Activated T-cell treated with anti-CD3 and anti-CD28 coated beads, Interleukin-2, amount 50 U/mL, for 72 hours (primary cell): Measurements from ENCODE around the gene CBFA2T3. TPM values are rescaled to one million over a fixed set of nuclear protein-coding genes. Genes with fewer than 3 reads are reported as not detected.
A peak's percentile ranks its signal among the peaks of the same experiment; 100 is the strongest.

Source experiments
- ATAC-seq, 2 donors: fragments of 150-1000 bp; cut with Tn5 transposase; replicated peaks in 1 of 2; 2 replicates each; pipeline ENCODE4 v1.10.0; 2021; ENCODE audit warnings: moderate library complexity in 2 of 2, mild to moderate bottlenecking in 1 of 2
- DNase-seq, 2 donors: peaks; one replicate each; pipeline ENCODE4 v3.0.0; 2021 to 2022; ENCODE audit warnings: mixed read lengths in 1 of 2
- H3K27ac Mint-ChIP-seq: one replicate; pipeline ENCODE4 v1.8.0; 2022; ENCODE audit warnings: mild to moderate bottlenecking, moderate library complexity, mixed read lengths
- H3K27me3 Mint-ChIP-seq: one replicate; pipeline ENCODE4 v1.8.0; 2022; ENCODE audit warnings: low read depth, mixed read lengths
- H3K36me3 Mint-ChIP-seq, 2 donors: one replicate each; pipeline ENCODE4 v1.8.0; 2022; ENCODE audit warnings: mixed read lengths in 2 of 2, mild to moderate bottlenecking in 1 of 2; ENCODE audit not compliant: insufficient read depth in 2 of 2
- H3K4me1 Mint-ChIP-seq: one replicate; pipeline ENCODE4 v1.8.0; 2022; ENCODE audit warnings: low read depth, mixed read lengths
- H3K4me3 Mint-ChIP-seq, 2 donors: one replicate each; pipeline ENCODE4 v1.8.0; 2022; ENCODE audit warnings: mild to moderate bottlenecking in 2 of 2, mixed read lengths in 2 of 2, moderate library complexity in 2 of 2
- H3K9me3 Mint-ChIP-seq, 2 donors: one replicate each; pipeline ENCODE4 v1.8.0; 2022; ENCODE audit warnings: mixed read lengths in 2 of 2
- total RNA-seq, 2 donors: library from RNA; stranded (reverse); gene quantifications; one replicate each; pipeline ENCODE4 v1.2.3, GENCODE V29; 2022

The CBFA2T3 gene
- total RNA-seq, 2 donors from 2014 or later = 1.2 to 1.7 TPM

GRCh38 chr16:88965826-88966480, 11.1 kb downstream of the CBFA2T3 start:
- Mint-ChIP-seq H3K4me1 (peaks cover 5% of the 10 kb centered on the region), H3K4me3 (no peak overlapping the region), H3K27ac (no peak overlapping the region), H3K36me3 (no peaks in the 10 kb centered on the region), H3K27me3 (no peaks in the 10 kb centered on the region), H3K9me3 (no peaks in the 10 kb centered on the region)
- ATAC-seq (no peak), DNase-seq (no peak)

GRCh38 chr16:88965411-88965810, 11.6 kb downstream of the CBFA2T3 start:
- Mint-ChIP-seq H3K9me3 (no peaks in the 10 kb centered on the region), H3K27me3 (no peaks in the 10 kb centered on the region), H3K4me3 (no peak overlapping the region), H3K27ac (no peak overlapping the region), H3K4me1 (peaks cover 5% of the 10 kb centered on the region), H3K36me3 (no peaks in the 10 kb centered on the region)
- DNase-seq (no peak), ATAC-seq (no peak)

GRCh38 chr16:88964636-88965035, 12.4 kb downstream of the CBFA2T3 start:
- H3K27ac Mint-ChIP-seq = no peak overlapping the region

GRCh38 chr16:88963583-88963982, 13.4 kb downstream of the CBFA2T3 start:
- DNase-seq = no peak
- no peak overlapping the region for H3K27ac Mint-ChIP-seq
- H3K36me3 Mint-ChIP-seq = no peaks in the 10 kb centered on the region
- no peaks in the 10 kb centered on the region for H3K27me3 Mint-ChIP-seq
- H3K4me3 Mint-ChIP-seq = no peak overlapping the region
- ATAC-seq = no peak
- H3K4me1 Mint-ChIP-seq = peaks cover 5% of the 10 kb centered on the region
- H3K9me3 Mint-ChIP-seq = no peaks in the 10 kb centered on the region

More at GRCh38 chr16:88964636-88965035, 12.4 kb downstream of the CBFA2T3 start:
- ATAC-seq (no peak), DNase-seq (no peak)
- no peaks in the 10 kb centered on the region for H3K36me3 Mint-ChIP-seq
- no peaks in the 10 kb centered on the region for H3K9me3 Mint-ChIP-seq
- H3K4me3 Mint-ChIP-seq = no peak overlapping the region
- no peaks in the 10 kb centered on the region for H3K27me3 Mint-ChIP-seq
- peaks cover 5% of the 10 kb centered on the region for H3K4me1 Mint-ChIP-seq

GRCh38 chr16:88962478-88963152, 14.4 kb downstream of the CBFA2T3 start:
- Mint-ChIP-seq H3K9me3 (no peaks in the 10 kb centered on the region), H3K27ac (no peak overlapping the region)
- ATAC-seq = no peak

GRCh38 chr16:88961011-88961410, 16.0 kb downstream of the CBFA2T3 start:
- Mint-ChIP-seq H3K4me3 (no peak overlapping the region), H3K9me3 (no peaks in the 10 kb centered on the region), H3K4me1 (peaks cover 19% of the 10 kb centered on the region)

More at GRCh38 chr16:88962478-88963152, 14.4 kb downstream of the CBFA2T3 start:
- no peak for DNase-seq
- Mint-ChIP-seq H3K4me1 (peaks cover 10% of the 10 kb centered on the region), H3K27me3 (peaks cover 6% of the 10 kb centered on the region), H3K36me3 (no peaks in the 10 kb centered on the region), H3K4me3 (no peak overlapping the region)

GRCh38 chr16:88960516-88960915, 16.5 kb downstream of the CBFA2T3 start:
- H3K4me3 Mint-ChIP-seq = no peak overlapping the region
- H3K27ac Mint-ChIP-seq = no peak overlapping the region
- H3K4me1 Mint-ChIP-seq = peaks cover 19% of the 10 kb centered on the region
- H3K9me3 Mint-ChIP-seq = no peaks in the 10 kb centered on the region
- ATAC-seq (no peak), DNase-seq (no peak)
- peaks cover 15% of the 10 kb centered on the region for H3K27me3 Mint-ChIP-seq
- no peaks in the 10 kb centered on the region for H3K36me3 Mint-ChIP-seq

More at GRCh38 chr16:88961011-88961410, 16.0 kb downstream of the CBFA2T3 start:
- no peak for DNase-seq
- Mint-ChIP-seq H3K27me3 (peaks cover 15% of the 10 kb centered on the region), H3K36me3 (no peaks in the 10 kb centered on the region), H3K27ac (no peak overlapping the region)
- no peak for ATAC-seq

GRCh38 chr16:88959022-88959421, 18.0 kb downstream of the CBFA2T3 start:
- no peak overlapping the region for H3K27ac Mint-ChIP-seq
- no peaks in the 10 kb centered on the region for H3K9me3 Mint-ChIP-seq
- ATAC-seq (no peak), DNase-seq (no peak)
- peaks cover 15% of the 10 kb centered on the region for H3K27me3 Mint-ChIP-seq
- peaks cover 19% of the 10 kb centered on the region for H3K4me1 Mint-ChIP-seq
- no peak overlapping the region for H3K4me3 Mint-ChIP-seq
- H3K36me3 Mint-ChIP-seq = no peaks in the 10 kb centered on the region

- Mint-ChIP-seq H3K4me1 (peaks cover 19% of the 10 kb centered on the region), H3K27me3 (peaks cover 15% of the 10 kb centered on the region), H3K27ac (no peak overlapping the region), H3K36me3 (no peaks in the 10 kb centered on the region), H3K9me3 (no peaks in the 10 kb centered on the region), H3K4me3 (peak overlapping the region; percentile 29 to 76)
- ATAC-seq (peak; percentile 77 to 86), DNase-seq (peak; percentile 50 to 51)
Observed at GRCh38 chr16:88957887-88958577, 19.0 kb downstream of the CBFA2T3 start.

- peaks cover 19% of the 10 kb centered on the region for H3K4me1 Mint-ChIP-seq
- peaks cover 15% of the 10 kb centered on the region for H3K27me3 Mint-ChIP-seq
- no peak overlapping the region for H3K27ac Mint-ChIP-seq
- ATAC-seq (peak in 1 of 2 donors; percentile 7), DNase-seq (no peak)
- no peaks in the 10 kb centered on the region for H3K9me3 Mint-ChIP-seq
- no peaks in the 10 kb centered on the region for H3K36me3 Mint-ChIP-seq
- peak overlapping the region; percentile 29 to 76 for H3K4me3 Mint-ChIP-seq
Observed at GRCh38 chr16:88957433-88957767, 19.6 kb downstream of the CBFA2T3 start.

GRCh38 chr16:88956546-88957432, 20.2 kb downstream of the CBFA2T3 start:
- ATAC-seq (peak; percentile 68 to 74), DNase-seq (peak in 1 of 2 donors; percentile 52)
- H3K27ac Mint-ChIP-seq = no peak overlapping the region
- no peaks in the 10 kb centered on the region for H3K36me3 Mint-ChIP-seq
- H3K4me1 Mint-ChIP-seq = peaks cover 19% of the 10 kb centered on the region
- H3K9me3 Mint-ChIP-seq = no peaks in the 10 kb centered on the region
- peaks cover 15% of the 10 kb centered on the region for H3K27me3 Mint-ChIP-seq
- H3K4me3 Mint-ChIP-seq = peak overlapping the region in 1 of 2 donors; percentile 76

GRCh38 chr16:88955906-88956305, 21.1 kb downstream of the CBFA2T3 start:
- Mint-ChIP-seq H3K27me3 (peaks cover 15% of the 10 kb centered on the region), H3K9me3 (no peaks in the 10 kb centered on the region), H3K4me3 (no peak overlapping the region), H3K36me3 (no peaks in the 10 kb centered on the region), H3K27ac (no peak overlapping the region), H3K4me1 (peaks cover 19% of the 10 kb centered on the region)
- no peak for DNase-seq
- no peak for ATAC-seq
